RPMI8226 (cell line): ENCODE results near the gene RPAP2.
"Not testable (repeated sequence)": the region's sequence is repeated elsewhere in the genome, so short reads cannot be mapped to it uniquely, and the experiment has no call there.

Experiments
- DNase-seq: peaks from one replicate; pipeline ENCODE4 v3.0.0-alpha.2; 2015

RPAP2 gene

DNA sequence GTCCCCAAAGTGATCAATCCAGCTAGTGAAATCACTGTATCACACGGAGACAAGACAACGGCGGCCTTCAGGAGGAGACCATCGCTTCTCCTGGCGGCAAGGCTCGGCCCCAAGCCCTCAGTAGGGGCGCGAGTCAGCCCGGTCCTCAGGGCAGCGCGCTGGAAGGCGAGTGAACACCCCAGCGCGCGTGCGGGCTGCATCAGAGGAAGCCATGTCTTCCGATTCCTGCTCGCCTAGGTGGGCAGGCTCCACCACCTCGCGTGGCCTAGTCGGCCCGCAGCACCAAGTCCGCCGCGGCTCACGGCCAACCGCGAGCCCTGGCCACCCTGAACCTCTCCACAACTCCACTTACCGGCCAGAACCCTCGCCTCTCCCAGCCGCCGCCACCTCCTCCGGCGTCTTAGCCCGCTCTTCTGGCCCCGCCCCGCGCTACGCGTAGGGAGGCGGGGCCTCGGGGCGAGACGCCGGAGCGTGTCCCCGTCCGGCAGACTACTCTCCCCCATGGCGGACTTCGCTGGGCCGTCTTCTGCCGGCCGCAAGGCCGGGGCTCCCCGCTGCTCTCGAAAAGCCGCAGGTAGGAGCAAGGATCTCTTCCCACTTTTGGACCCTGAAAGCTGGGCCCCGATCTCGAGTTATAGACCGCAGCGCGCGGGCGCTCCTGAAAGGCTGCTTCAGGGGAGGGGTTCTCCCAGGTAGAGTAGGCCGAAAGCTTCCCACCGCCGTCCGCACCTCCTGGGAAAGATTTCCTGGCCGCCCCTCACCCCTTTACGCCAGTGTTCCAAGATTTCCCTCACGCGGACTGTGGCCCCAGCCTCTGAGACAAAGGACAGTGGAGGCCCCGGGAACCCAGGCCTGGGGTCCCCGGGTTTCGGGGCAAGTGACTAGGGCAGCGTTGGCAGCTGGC is at the start of gene RPAP2, which contains the start of gene GLMN:
TSS of gene RPAP2 (plus strand) at position 487 of the 904 bp plus-strand sequence. CDS start at position 502, 15 bp downstream.
TSS of gene GLMN (minus strand) at position 415 of the 904 bp plus-strand sequence. CDS start 988 bp downstream, outside the sequence.
- peak; percentile 89 for DNase-seq

GRCh38 chr1:92254714-92255113 is 44.1 kb upstream of the RPAP2 start:
- not testable (repeated sequence) for DNase-seq

- no peak for DNase-seq
These were observed 39.5 kb upstream of the RPAP2 start for GRCh38 chr1:92259350-92259749.

GRCh38 chr1:92262516-92262915 is 36.3 kb upstream of the RPAP2 start:
- DNase-seq, result no peak

GRCh38 chr1:92273039-92273438 is 25.8 kb upstream of the RPAP2 start:
- no peak for DNase-seq

GRCh38 chr1:92274939-92275338 is 23.9 kb upstream of the RPAP2 start:
- no peak for DNase-seq

GRCh38 chr1:92276082-92276481 is 22.8 kb upstream of the RPAP2 start:
- DNase-seq, result no peak

DNA sequence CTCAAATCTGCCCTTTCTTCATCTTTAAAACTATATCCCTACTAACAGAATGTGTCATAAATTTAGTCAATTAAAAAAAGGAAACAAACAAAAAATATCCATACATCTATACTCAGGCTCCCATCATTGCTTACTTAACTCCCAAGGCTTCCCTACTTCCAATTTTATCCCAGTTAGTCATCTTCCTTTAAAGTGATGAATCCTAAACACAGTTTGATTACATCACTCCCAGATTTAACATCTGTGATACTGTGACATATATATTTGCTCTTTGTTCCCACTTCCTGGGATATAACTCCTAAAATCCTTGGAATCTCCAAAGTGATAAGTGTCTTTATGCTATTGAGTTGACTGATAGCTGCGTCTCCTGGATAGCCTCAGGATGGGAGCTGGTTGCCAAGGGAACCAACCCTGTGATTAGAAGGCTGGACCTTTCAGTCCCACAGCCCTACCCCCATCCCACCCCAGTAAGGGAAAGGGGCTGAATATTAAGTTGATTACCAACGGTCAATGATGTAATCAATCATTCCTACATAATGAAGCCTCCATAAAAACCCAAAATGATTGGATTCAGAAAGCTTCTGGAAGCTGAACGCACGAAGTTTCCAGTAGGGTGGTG is 21.6 kb upstream of the RPAP2 start:
- no peak for DNase-seq

GRCh38 chr1:92279781-92280180 is 19.1 kb upstream of the RPAP2 start:
- not testable (repeated sequence) for DNase-seq

DNA sequence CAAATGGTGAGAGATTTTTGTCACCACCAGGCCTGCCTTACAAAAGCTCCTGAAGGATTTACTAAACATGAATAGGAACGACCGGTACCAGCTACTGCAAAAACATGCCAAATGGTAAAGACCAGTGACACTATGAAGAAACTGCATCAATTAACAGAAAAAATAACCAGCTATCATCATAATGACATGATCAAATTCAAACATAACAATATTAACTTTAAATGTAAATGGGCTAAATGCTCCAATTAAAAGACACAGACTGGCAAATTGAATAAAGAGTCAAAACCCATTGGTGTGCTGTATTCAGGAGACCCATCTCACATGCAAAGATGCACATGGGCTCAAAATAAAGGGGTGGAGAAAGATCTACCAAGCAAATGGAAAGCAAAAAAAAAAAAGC is 17.4 kb upstream of the RPAP2 start:
- DNase-seq, result not testable (repeated sequence)

DNA sequence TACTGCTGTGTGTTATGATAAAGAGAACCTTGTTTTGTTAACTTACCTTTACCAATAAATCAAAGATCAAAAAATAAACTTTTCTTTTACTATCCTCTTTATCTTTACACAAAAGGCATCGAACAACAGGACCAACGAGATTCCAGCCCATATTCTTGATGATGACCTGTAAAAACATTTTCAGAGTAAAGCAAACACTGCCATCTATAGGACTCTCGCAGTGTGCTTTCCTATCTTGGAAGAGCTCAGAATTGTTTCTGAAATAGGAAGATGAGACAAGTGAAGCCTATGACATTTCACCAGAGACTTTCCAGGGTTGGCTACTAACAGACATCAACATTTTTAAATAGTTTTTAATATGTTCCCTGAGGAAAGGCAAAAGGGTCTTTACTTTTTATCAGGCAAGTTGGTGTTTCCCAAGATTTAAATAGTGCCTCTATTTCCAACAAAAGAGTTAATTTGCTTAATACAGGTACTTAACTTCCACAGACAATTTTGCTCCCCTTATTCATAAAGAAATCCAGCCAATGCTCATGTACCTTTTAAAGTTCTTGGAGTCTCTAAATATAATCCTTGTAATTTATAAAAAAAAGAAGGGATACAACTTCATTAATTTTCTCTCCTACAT is 7.4 kb upstream of the RPAP2 start:
- peak; percentile 25 for DNase-seq

GRCh38 chr1:92298213-92298572 is 666 bp upstream of the RPAP2 start:
- DNase-seq, result peak; percentile 2

DNA sequence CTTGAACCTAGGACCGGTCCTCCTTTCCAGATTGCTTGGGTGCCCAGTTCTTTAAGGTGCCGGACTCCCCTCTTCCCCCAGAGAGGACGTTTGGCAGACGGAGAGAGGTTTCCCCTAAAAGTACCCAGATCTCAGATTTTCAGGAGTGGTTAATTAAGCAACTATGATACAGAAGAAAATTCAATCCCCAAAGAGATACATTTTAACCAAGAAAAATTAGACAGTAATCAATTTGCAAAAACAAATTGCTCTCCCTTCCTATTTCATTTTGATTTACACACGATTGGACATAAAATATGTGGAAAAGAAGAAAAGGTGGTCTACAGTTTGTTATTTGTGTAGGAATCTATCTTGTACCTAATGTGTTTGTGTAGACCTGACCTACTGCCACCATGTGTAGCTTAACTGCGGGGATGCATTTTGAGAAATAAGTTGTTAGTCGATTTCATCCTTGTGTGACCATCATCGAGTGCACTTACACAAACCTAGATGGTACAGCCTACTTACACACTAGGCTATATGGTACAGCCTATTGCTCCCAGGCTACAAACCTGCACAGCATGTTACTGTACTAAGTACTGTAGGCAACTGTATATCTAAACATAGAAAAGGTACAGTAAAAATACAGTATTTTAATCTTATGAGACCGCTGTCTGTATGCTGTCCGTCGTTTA is 755 bp downstream of the RPAP2 start:
- DNase-seq, result peak; percentile 4

- DNase-seq, result no peak
These were observed 2.2 kb downstream of the RPAP2 start for GRCh38 chr1:92301021-92301420.

DNA sequence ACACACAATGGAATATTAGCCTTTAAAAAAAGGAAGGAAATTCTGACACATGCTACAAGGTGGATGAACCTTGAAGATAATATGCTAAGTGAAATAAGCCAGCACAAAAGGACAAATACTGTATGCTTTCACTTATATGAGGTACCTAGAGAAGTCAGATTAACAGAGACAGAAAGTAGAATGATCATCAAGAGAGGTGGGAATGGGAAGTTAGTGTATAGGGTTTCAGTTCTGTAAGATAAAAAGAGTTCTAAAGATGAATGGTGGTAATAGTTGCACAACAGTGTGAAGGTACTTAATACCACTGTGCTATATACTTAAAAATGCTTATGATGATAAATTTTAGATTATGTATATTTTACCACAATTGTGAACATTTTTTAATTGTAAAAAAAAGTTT is 7.2 kb downstream of the RPAP2 start:
- DNase-seq, result no peak

DNA sequence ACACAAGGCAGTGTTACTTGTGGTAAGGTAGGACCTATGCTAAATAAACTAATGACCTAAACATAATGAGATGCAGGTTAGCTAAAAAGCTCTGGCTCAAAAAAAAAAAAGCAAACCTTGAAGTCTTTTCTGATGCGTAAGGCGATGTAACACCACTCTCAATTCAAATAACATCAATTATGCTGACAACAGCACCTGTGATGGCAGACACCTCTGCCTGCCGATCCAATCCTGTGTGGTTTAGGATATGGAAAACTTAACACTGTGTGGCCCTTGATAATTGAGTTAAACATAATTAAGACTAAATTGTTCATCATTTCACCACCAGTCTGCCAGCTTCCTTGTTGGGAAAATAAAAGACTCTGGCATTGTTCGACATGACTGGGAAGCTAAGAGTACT is 9.1 kb downstream of the RPAP2 start:
- DNase-seq, result no peak

GRCh38 chr1:92310185-92310597 is 11.3 kb downstream of the RPAP2 start:
- DNase-seq, result no peak

GRCh38 chr1:92314024-92314423 is 15.2 kb downstream of the RPAP2 start:
- no peak for DNase-seq

GRCh38 chr1:92315766-92316599 is 17.1 kb downstream of the RPAP2 start:
- no peak for DNase-seq

- no peak for DNase-seq
These were observed 19.1 kb downstream of the RPAP2 start for GRCh38 chr1:92317836-92318493.
